GM18499 (cell line): ENCODE data around the gene MARK3.

Source experiments
- ATAC-seq: cut with Tn5 transposase; IDR thresholded peaks from one replicate; pipeline ENCODE4 v1.9.1; 2021; ENCODE audit warnings: moderate number of reproducible peaks; ENCODE audit not compliant: insufficient read depth, unreplicated experiment

Gene MARK3

DNA sequence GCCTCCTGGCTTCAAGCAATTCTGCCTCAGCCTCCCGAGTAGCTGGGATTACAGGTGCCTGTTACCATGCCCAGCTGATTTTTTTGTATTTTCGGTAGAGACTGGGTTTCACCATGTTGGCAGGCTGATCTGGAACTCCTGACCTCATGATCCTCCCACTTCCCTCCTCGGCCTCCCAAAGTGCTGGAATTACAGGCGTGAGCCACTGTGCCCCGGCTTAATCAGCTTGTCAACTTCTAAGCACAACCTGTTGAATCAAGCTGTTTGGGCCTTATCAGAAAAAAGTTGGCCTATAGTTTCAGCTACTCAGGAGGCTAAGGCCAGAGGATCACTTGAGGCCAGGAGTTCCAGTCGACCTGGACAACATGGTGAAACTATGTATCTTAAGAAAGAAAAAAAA, 7.9 kb downstream of the MARK3 start:
- no peak for ATAC-seq

- no peak for ATAC-seq
These were observed 8.7 kb downstream of the MARK3 start for GRCh38 chr14:103393676-103394626.

DNA sequence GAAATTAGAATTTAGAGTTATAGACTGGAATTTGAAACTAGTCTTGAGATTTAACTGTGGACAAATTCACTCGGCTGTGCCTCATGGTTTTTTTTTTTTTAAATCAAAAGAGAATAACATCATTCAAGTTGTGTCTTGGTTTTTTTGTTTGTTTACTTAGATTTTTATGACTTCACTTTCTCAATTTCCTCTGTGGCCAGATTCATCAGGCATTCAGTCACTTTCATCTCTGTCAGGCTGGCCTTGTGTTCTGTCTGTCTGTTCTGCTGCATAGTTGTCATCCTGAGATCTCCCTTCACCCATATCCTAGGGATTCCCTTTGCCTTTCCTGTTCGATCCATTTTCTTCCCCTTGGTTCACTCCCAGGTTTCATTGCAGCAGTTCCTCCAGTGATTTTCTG, 10.0 kb downstream of the MARK3 start:
- no peak for ATAC-seq

DNA sequence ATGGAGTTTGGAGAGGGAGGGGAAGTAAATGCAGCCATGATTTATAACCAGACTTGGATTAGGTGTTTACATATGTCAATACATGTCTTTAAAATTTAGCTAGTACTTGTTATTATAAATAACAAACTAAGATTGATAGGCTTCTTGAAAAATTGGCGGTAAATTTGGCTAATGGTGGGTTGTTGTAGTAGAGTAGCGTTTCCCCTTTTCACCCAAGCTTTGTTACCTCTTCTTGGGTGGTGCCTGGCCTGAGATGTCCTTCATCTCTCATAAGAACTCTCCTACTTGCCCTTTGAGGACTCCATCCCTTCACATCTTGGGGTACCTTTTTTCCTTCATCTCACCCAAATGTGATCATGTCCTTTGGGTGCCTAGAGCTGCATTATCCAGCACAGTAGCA, 11.2 kb downstream of the MARK3 start:
- ATAC-seq, result no peak

GRCh38 chr14:103398427-103399195, 13.4 kb downstream of the MARK3 start:
- no peak for ATAC-seq

- ATAC-seq, result no peak
These were observed 15.3 kb downstream of the MARK3 start for GRCh38 chr14:103400537-103400936.

DNA sequence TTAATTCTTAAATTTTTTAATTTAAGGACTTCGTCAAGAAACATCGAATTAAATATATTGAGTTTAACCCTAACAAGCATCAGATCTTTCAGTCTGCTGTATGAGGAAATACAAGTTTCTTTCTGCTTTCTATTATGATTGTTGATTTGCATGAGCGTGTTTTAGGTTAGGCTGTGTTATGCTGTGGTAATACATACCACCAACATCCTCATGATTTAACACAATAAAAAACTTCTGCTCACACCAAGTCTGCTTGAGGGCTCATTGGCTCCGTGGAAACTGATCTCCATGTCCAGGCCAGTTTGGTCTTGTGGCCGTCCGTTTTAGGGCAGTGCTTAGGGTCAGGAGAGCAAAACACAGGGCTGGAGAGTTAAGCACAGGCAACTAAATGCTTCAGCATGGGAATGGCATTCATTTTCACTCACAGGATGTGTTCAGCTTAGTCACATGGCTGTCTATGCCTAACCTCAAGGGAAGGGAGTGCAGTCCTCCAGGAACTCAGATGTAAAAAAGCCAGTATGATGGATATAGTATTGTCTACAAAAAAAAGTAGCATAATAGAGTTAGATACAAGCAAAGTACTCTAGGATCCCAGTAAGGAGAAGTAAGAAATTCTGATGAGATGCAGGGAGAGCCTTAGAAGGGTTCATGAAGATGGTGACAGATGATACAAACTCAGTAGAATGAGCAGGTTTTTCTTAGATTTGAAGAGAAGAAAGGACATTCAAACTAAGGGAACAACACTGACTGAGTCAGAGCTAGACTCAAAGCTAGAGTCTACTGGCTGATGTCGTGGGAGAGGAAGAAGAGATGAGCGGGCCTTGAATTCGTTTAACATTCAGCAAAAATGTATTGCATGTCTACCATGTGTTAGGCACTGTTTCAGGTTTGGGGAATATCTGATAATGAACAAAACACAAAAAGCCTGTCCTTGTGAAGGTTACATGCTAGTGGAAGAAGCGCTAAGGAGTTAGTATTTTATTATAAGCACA, 16.3 kb downstream of the MARK3 start:
- no peak for ATAC-seq

- ATAC-seq, result no peak
These were observed 17.5 kb downstream of the MARK3 start for GRCh38 chr14:103402695-103403094.

GRCh38 chr14:103404032-103404918, 19.1 kb downstream of the MARK3 start:
- no peak for ATAC-seq

DNA sequence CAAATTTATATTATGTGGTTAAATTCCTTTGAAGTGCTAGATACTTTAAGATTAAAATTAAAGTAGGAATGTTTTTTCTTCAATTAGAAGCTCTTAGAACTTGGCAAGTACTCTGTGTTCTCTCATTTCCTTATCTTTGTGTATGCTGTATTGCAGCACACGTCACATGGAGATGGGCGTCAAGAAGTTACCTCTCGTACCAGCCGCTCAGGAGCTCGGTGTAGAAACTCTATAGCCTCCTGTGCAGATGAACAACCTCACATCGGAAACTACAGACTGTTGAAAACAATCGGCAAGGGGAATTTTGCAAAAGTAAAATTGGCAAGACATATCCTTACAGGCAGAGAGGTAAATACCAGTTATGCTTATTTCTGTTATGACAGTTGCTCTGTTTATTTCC, 19.7 kb downstream of the MARK3 start:
- no peak for ATAC-seq

DNA sequence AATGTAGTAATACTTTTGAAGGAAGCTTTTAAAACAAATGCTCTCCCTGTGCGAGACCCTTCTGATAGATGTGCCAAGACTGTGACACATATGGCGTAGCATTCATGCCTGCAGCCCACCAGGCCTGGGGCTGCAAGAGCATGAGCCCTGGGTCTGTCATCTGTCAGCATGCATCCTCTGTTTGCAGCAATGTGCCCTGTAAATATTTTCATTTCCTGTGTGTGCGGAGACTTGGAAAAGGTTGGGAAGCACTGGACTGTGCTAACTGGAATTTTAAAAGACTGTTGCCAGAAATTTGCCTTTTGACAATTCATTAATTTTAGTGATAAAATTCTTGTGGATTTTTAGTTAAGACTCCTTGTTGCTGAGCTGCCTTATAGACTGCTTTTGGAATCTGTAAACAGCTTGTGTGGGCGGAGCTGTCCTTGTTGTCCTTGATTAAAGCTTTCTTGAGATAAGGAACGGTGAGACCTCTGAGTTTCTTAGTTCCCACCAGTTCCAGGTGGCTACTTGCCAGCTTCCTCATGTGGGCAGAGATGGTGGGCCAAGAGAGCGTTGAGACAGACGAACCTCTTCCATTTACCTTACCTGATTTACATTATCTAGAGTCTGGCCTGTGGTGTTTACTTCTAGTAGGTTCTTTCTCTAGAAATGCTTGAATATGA, 23.4 kb downstream of the MARK3 start:
- ATAC-seq, result no peak

DNA sequence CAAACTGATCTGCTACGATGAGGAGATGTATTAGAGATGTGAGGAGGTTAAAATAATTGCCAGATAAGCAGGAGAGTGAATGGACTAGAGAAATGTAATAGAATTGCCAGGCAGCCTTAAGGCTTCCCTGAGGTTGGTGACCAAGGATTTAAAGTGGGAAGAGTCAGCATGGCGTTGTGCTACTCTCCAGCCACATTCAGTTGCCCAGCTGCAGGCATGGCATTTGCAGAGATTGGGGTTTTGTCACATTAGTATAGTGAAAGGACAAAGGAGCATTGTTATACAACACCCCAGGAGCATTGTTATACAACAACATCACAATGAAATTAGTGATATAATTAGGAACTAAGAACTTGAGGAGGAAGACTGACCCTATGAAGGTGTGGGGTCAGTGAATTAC, 31.7 kb downstream of the MARK3 start:
- ATAC-seq, result no peak

- no peak for ATAC-seq
These were observed 33.2 kb downstream of the MARK3 start for GRCh38 chr14:103418481-103418818.

GRCh38 chr14:103421556-103421955, 36.3 kb downstream of the MARK3 start:
- ATAC-seq, result no peak

DNA sequence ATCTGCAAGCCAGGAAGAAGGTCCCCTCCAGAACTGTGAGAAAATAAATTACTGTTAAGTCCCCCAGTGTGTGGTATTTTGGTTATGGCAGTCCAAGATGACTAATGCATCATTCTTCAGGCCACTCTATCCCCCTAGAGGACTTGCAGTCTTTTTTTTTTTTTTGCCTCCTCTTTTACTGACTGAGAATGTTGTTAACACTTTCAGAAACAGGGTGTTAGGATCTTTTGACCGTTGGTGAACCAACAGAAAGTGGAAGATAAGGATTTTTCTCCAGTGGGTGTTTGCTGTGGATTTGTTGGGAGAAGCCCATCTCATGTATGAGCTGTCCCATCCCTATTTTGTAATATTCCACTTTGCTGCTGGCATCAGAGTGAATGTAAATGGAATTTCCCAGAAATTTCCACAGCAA, 37.8 kb downstream of the MARK3 start:
- no peak for ATAC-seq

- no peak for ATAC-seq
These were observed 42.5 kb downstream of the MARK3 start for GRCh38 chr14:103427485-103428443.

DNA sequence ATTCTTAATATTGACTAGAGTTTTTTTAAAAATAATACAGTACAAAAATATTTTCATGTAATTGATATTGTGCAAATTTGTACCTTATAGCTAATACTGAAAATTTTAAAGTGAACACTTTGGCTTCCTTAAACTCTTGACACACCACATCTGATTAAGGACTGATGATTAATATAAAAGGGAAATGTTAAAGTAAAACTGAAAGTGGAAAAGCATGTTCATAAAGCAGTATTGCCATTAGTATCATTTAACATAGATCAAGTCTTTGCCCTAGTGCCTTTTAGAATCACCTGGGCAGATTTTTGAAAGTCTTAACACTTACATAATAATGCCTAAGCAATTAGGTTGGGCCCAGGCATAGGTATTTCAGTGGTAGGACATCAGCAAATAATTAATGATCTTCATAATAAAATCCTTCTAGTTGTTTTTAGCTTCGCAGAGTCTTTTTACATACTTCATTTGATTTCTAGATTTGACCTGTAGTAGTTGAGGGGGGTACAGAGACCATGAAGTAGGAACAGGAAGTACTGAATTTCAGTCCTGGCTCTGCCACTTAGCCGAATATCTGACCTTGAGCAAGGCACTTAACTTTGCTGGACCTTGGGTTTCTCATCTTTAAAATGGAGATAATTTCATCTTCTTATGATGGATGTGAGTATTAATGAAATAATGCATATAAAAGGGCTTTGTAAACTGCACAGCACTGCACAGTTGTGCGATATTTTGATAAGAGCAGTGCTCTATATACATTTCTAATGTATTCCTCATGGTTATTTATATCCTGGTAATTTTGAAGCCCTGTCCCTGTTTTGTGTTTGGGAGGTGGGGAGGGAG, 43.7 kb downstream of the MARK3 start:
- no peak for ATAC-seq
